ENCODE data around the gene CSTA.

CSTA gene

DNA sequence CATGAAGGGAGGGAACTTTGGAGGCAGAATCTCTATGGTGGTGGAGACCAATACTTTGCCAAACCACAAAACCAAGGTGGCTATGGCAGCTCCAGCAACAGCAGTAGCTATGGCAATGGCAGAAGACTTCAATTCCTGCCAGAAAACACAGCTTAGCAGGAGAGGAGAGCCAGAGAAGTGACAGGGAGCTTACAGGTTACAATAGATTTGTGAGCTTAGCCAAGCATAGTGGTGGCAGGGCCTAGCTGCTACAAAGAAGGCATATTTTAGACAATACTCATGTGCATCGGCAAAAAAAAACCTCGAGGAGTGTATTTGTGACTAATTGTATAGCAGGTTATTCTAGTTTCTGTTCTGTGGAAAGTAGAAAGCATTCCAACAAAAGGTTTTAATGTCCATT is 6.4 kb upstream of the CSTA start:
- DNase-seq (ENCODE audit: low spot score), result no peak
- H3K9ac ChIP-seq (ENCODE audit: low read depth, low read length, poor library complexity), result no peak overlapping the region
- no peak overlapping the region for H2BK120ac ChIP-seq (ENCODE audit: low read depth, low read length)
- no peak overlapping the region for H3K27ac ChIP-seq (replicated peaks; ENCODE audit: low read length)
- H3K14ac ChIP-seq (ENCODE audit: low read length), result no peak overlapping the region
- no peak overlapping the region for H3K4me2 ChIP-seq (ENCODE audit: insufficient read depth, low read length, poor library complexity, severe bottlenecking)
- H3K4ac ChIP-seq (ENCODE audit: low read length), result no peak overlapping the region
- peaks cover 0 to 2% of the 10 kb centered on the region in 2 donors for H3K9me3 ChIP-seq (replicated peaks in 1 of 2; ENCODE audit: control insufficient read depth in 2 of 2, insufficient read depth in 1 of 2, low read depth in 1 of 2, low read length in 2 of 2)
- no peaks in the 10 kb centered on the region for H3K36me3 ChIP-seq (replicated peaks in 1 of 2; ENCODE audit: control insufficient read depth in 2 of 2, insufficient read depth in 2 of 2, low read length in 2 of 2)
- no peak overlapping the region for H4K8ac ChIP-seq (ENCODE audit: low read depth, low read length)
- no peaks in the 10 kb centered on the region for H3K79me1 ChIP-seq (ENCODE audit: low read depth, low read length)
- H2BK5ac ChIP-seq (ENCODE audit: low read length), result no peak overlapping the region
- H2AK5ac ChIP-seq (ENCODE audit: low read depth, low read length), result no peak overlapping the region
- no peak overlapping the region for H3K23ac ChIP-seq (ENCODE audit: low read depth, low read length, poor library complexity)
- no peak overlapping the region for H2AFZ ChIP-seq (ENCODE audit: low read length)
- no peaks in the 10 kb centered on the region for H3K27me3 ChIP-seq (ENCODE audit: control insufficient read depth in 3 of 3, insufficient read depth in 3 of 3, low read depth in 1 of 3, low read length in 3 of 3)
- no peak overlapping the region for H2BK12ac ChIP-seq (ENCODE audit: low read length)
- no peak overlapping the region for H3K4me3 ChIP-seq (ENCODE audit: low read length in 2 of 2)
- H3K18ac ChIP-seq (ENCODE audit: low read length), result no peak overlapping the region
- no peak overlapping the region for H4K91ac ChIP-seq (ENCODE audit: low read depth, low read length, poor library complexity)
- WGBS, 2 donors (ENCODE audit: extremely low coverage in 2 of 2, insufficient read length in 2 of 2, insufficient replicate concordance in 1 of 2), result no CpG with 5 or more reads among the region's 2 CpGs
- peaks cover 0 to 3% of the 10 kb centered on the region in 2 donors for H3K4me1 ChIP-seq (ENCODE audit: control insufficient read depth in 2 of 2, insufficient read depth in 1 of 2, low read depth in 1 of 2, low read length in 2 of 2)
- H2BK15ac ChIP-seq (ENCODE audit: low read length), result no peak overlapping the region

DNA sequence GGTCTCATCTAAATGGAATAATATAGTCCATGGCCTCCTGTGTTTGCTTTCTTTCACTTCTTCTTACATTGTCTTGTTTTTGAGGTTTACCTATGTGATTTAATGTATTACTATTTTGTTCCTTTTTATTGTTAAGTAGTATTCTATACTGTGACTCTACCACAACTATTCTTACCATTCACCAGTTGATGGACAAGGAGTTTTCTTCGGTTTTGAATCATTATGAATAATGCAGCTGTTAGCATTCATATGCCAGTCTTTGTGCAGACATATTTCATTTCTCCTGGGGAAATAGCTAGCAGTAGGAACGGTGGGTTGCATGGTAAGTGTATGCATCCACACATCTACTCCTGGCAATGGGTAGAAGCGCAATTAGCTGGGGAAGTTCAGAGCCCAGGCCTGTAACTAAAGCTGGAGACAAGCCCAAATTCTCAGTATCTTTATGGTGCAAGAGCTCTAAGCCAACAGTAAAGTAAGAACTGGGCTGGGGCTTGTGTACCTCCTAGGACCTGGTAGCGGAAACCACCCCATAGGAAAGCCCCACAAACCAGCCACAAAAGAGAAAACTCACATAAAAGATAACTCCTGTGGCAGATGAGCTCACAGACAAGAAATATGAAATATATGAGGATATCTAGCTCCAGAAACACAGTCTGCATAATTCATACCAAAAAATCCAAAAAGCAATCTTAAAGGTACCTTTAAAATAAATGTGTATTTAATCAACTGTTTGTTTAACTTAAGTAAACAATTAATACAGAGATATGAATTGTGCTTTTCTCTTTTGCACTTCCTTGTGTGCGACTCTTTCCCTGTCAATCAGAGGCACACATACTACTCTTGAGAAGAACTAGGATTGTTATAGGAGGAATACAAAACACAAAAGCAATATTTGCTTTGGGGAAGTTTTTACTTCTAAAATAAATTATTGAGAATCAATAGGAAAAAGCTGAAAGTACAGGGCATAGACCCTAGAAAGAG is 2.7 kb upstream of the CSTA start:
- Histone ChIP-seq H3K27me3 (ENCODE audit: control insufficient read depth in 3 of 3, insufficient read depth in 3 of 3, low read depth in 1 of 3, low read length in 3 of 3) (no peaks in the 10 kb centered on the region), H2BK15ac (ENCODE audit: low read length) (no peak overlapping the region), H3K18ac (ENCODE audit: low read length) (no peak overlapping the region), H3K4ac (ENCODE audit: low read length) (no peak overlapping the region), H3K36me3 (replicated peaks in 1 of 2; ENCODE audit: control insufficient read depth in 2 of 2, insufficient read depth in 2 of 2, low read length in 2 of 2) (no peaks in the 10 kb centered on the region), H3K4me1 (ENCODE audit: control insufficient read depth in 2 of 2, insufficient read depth in 1 of 2, low read depth in 1 of 2, low read length in 2 of 2) (no peaks in the 10 kb centered on the region), H2BK120ac (ENCODE audit: low read depth, low read length) (no peak overlapping the region), H3K9ac (ENCODE audit: low read depth, low read length, poor library complexity) (no peak overlapping the region), H3K4me2 (ENCODE audit: insufficient read depth, low read length, poor library complexity, severe bottlenecking) (no peak overlapping the region), H2BK5ac (ENCODE audit: low read length) (no peak overlapping the region), H3K4me3 (ENCODE audit: low read length in 2 of 2) (no peak overlapping the region), H4K8ac (ENCODE audit: low read depth, low read length) (no peak overlapping the region), H3K9me3 (replicated peaks in 1 of 2; ENCODE audit: control insufficient read depth in 2 of 2, insufficient read depth in 1 of 2, low read depth in 1 of 2, low read length in 2 of 2) (peaks cover 0 to 2% of the 10 kb centered on the region in 2 donors), H2AK5ac (ENCODE audit: low read depth, low read length) (no peak overlapping the region), H3K79me1 (ENCODE audit: low read depth, low read length) (no peaks in the 10 kb centered on the region), H2AFZ (ENCODE audit: low read length) (no peak overlapping the region), H3K14ac (ENCODE audit: low read length) (no peak overlapping the region), H4K91ac (ENCODE audit: low read depth, low read length, poor library complexity) (no peak overlapping the region), H2BK12ac (ENCODE audit: low read length) (no peak overlapping the region), H3K27ac (replicated peaks; ENCODE audit: low read length) (no peak overlapping the region), H3K23ac (ENCODE audit: low read depth, low read length, poor library complexity) (no peak overlapping the region)
- no peak for DNase-seq (ENCODE audit: low spot score)
- WGBS, 2 donors (ENCODE audit: extremely low coverage in 2 of 2, insufficient read length in 2 of 2, insufficient replicate concordance in 1 of 2), result no CpG with 5 or more reads among the region's 5 CpGs

DNA sequence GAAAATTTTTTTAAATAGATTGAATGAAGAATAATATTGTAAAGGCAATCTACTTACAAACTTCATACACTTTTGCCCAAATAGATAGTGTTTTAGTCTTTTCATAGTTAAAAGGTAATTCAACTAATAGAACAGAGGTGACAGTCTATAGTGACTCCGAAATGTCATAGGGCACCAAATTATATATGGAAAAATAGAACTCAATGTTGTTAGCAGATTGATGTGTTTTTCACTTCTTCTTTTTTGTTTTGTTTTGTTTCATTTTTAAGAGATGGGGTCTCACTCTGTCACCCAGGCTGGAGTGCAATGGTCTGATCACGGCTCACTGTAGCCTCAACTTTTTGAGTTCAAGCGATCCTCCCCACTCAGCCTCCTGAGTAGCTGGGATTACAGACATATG is 721 bp downstream of the CSTA start:
- Histone ChIP-seq H2BK12ac (ENCODE audit: low read length) (no peak overlapping the region), H3K79me1 (ENCODE audit: low read depth, low read length) (no peaks in the 10 kb centered on the region), H4K8ac (ENCODE audit: low read depth, low read length) (no peak overlapping the region), H3K4me1 (ENCODE audit: control insufficient read depth in 2 of 2, insufficient read depth in 1 of 2, low read depth in 1 of 2, low read length in 2 of 2) (no peaks in the 10 kb centered on the region), H3K4ac (ENCODE audit: low read length) (no peak overlapping the region), H2BK15ac (ENCODE audit: low read length) (no peak overlapping the region), H2BK5ac (ENCODE audit: low read length) (no peak overlapping the region), H3K9me3 (replicated peaks in 1 of 2; ENCODE audit: control insufficient read depth in 2 of 2, insufficient read depth in 1 of 2, low read depth in 1 of 2, low read length in 2 of 2) (no peaks in the 10 kb centered on the region), H3K4me2 (ENCODE audit: insufficient read depth, low read length, poor library complexity, severe bottlenecking) (no peak overlapping the region), H2AFZ (ENCODE audit: low read length) (no peak overlapping the region), H3K27ac (replicated peaks; ENCODE audit: low read length) (no peak overlapping the region), H2BK120ac (ENCODE audit: low read depth, low read length) (no peak overlapping the region), H3K23ac (ENCODE audit: low read depth, low read length, poor library complexity) (no peak overlapping the region), H3K36me3 (replicated peaks in 1 of 2; ENCODE audit: control insufficient read depth in 2 of 2, insufficient read depth in 2 of 2, low read length in 2 of 2) (no peaks in the 10 kb centered on the region), H3K18ac (ENCODE audit: low read length) (no peak overlapping the region), H3K27me3 (ENCODE audit: control insufficient read depth in 3 of 3, insufficient read depth in 3 of 3, low read depth in 1 of 3, low read length in 3 of 3) (no peaks in the 10 kb centered on the region), H3K4me3 (ENCODE audit: low read length in 2 of 2) (no peak overlapping the region), H2AK5ac (ENCODE audit: low read depth, low read length) (no peak overlapping the region), H3K14ac (ENCODE audit: low read length) (no peak overlapping the region), H3K9ac (ENCODE audit: low read depth, low read length, poor library complexity) (no peak overlapping the region), H4K91ac (ENCODE audit: low read depth, low read length, poor library complexity) (no peak overlapping the region)
- WGBS, 2 donors (ENCODE audit: extremely low coverage in 2 of 2, insufficient read length in 2 of 2, insufficient replicate concordance in 1 of 2), result no CpG with 5 or more reads among the region's 3 CpGs
- no peak for DNase-seq (ENCODE audit: low spot score)

DNA sequence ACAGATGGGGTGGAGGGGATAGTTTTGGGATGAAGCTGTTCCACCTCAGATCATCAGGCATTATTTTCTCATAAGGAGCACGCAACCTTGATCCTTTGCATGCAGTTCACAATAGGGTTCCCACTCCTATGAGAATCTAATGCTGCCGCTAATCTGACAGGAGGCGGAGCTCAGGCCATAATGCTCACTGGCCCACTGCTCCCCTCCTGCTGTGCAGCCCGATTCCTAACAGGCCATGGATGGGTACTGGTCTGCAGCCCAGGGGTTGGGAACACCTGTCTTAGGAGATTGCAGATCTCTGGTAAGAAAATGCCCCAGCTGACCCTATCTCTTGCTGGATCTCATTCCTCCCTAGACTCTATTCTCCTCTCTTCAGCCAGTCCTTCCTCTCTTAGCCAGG is 6.8 kb downstream of the CSTA start:
- H3K4me3 ChIP-seq (ENCODE audit: low read length in 2 of 2), result no peak overlapping the region
- no peak overlapping the region for H3K14ac ChIP-seq (ENCODE audit: low read length)
- H3K79me1 ChIP-seq (ENCODE audit: low read depth, low read length), result no peaks in the 10 kb centered on the region
- H3K23ac ChIP-seq (ENCODE audit: low read depth, low read length, poor library complexity), result no peak overlapping the region
- H4K91ac ChIP-seq (ENCODE audit: low read depth, low read length, poor library complexity), result no peak overlapping the region
- H2BK5ac ChIP-seq (ENCODE audit: low read length), result no peak overlapping the region
- no peak overlapping the region for H2AFZ ChIP-seq (ENCODE audit: low read length)
- no peak overlapping the region for H2BK12ac ChIP-seq (ENCODE audit: low read length)
- no peak overlapping the region for H2BK15ac ChIP-seq (ENCODE audit: low read length)
- no peaks in the 10 kb centered on the region for H3K9me3 ChIP-seq (replicated peaks in 1 of 2; ENCODE audit: control insufficient read depth in 2 of 2, insufficient read depth in 1 of 2, low read depth in 1 of 2, low read length in 2 of 2)
- H2AK5ac ChIP-seq (ENCODE audit: low read depth, low read length), result no peak overlapping the region
- H2BK120ac ChIP-seq (ENCODE audit: low read depth, low read length), result no peak overlapping the region
- no peak overlapping the region for H3K18ac ChIP-seq (ENCODE audit: low read length)
- H3K4ac ChIP-seq (ENCODE audit: low read length), result no peak overlapping the region
- no peak overlapping the region for H3K27ac ChIP-seq (replicated peaks; ENCODE audit: low read length)
- no peak overlapping the region for H3K9ac ChIP-seq (ENCODE audit: low read depth, low read length, poor library complexity)
- H4K8ac ChIP-seq (ENCODE audit: low read depth, low read length), result no peak overlapping the region
- H3K4me2 ChIP-seq (ENCODE audit: insufficient read depth, low read length, poor library complexity, severe bottlenecking), result no peak overlapping the region
- no CpG with 5 or more reads among the region's 4 CpGs for WGBS, 2 donors (ENCODE audit: extremely low coverage in 2 of 2, insufficient read length in 2 of 2, insufficient replicate concordance in 1 of 2)
- H3K4me1 ChIP-seq (ENCODE audit: control insufficient read depth in 2 of 2, insufficient read depth in 1 of 2, low read depth in 1 of 2, low read length in 2 of 2), result no peaks in the 10 kb centered on the region
- DNase-seq (ENCODE audit: low spot score), result no peak
- peaks cover 0 to 13% (median 0%) of the 10 kb centered on the region in 3 experiments for H3K27me3 ChIP-seq (ENCODE audit: control insufficient read depth in 3 of 3, insufficient read depth in 3 of 3, low read depth in 1 of 3, low read length in 3 of 3)
- H3K36me3 ChIP-seq (replicated peaks in 1 of 2; ENCODE audit: control insufficient read depth in 2 of 2, insufficient read depth in 2 of 2, low read length in 2 of 2), result no peaks in the 10 kb centered on the region
